Dendritic cell treated with granulocyte-macrophage colony-stimulating factor and Interleukin-4, amounts not matched to agents 40 ng/mL and 50 ng/mL, for 4 days (primary cell): ENCODE measurements around the gene SIGLEC12.
"Not testable (repeated sequence)": the region's sequence is repeated elsewhere in the genome, so short reads cannot be mapped to it uniquely, and the experiment has no call there.

Experiments used
- H3K27ac Mint-ChIP-seq: one replicate; pipeline ENCODE4 v1.8.0; 2022; ENCODE audit warnings: mild to moderate bottlenecking, mixed read lengths
- H3K27me3 Mint-ChIP-seq: one replicate; pipeline ENCODE4 v1.8.0; 2022; ENCODE audit warnings: mild to moderate bottlenecking, mixed read lengths
- H3K36me3 Mint-ChIP-seq: one replicate; pipeline ENCODE4 v1.8.0; 2022; ENCODE audit warnings: low read depth, mixed read lengths
- H3K4me1 Mint-ChIP-seq: one replicate; pipeline ENCODE4 v1.8.0; 2022; ENCODE audit warnings: low read depth, mixed read lengths
- H3K4me3 Mint-ChIP-seq: one replicate; pipeline ENCODE4 v1.8.0; 2022; ENCODE audit warnings: mild to moderate bottlenecking, moderate library complexity, mixed read lengths
- H3K9me3 Mint-ChIP-seq: one replicate; pipeline ENCODE4 v1.8.0; 2022; ENCODE audit warnings: mixed read lengths
- intact Hi-C: fragments of 100-400 bp; cut with micrococcal nuclease; formaldehyde crosslinking; loops from one replicate; pipeline ENCODE4 v1.15.0; 2022

The SIGLEC12 gene

GRCh38 chr19:51467864-51468544 is 33.6 kb downstream of the SIGLEC12 start:
- H3K36me3 Mint-ChIP-seq = no peaks in the 10 kb centered on the region
- no peak overlapping the region for H3K4me3 Mint-ChIP-seq
- H3K27ac Mint-ChIP-seq = no peak overlapping the region
- intact Hi-C loops = no loop called here
- no peaks in the 10 kb centered on the region for H3K9me3 Mint-ChIP-seq
- H3K27me3 Mint-ChIP-seq = peaks cover 22% of the 10 kb centered on the region
- peaks cover 60% of the 10 kb centered on the region for H3K4me1 Mint-ChIP-seq

DNA sequence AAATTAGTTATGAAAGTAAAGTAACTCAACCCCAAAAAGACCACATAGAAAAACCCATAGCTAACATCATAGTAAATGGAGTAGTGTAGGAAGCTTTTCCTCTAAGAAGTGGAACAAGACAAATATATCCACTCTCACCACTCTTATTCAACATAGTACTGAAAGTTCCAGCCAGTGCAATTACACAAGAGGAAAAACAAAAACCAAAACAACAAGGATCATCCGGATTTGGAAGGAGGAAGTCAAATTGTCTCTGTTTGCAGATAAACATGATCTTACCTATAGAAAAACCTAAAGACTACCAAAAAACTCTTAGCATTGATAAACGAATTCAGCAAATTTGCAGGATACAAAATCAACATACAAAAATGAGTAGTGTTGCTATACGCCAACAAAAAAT is 34.9 kb downstream of the SIGLEC12 start:
- Mint-ChIP-seq H3K4me1 (peaks cover 68% of the 10 kb centered on the region), H3K9me3 (no peaks in the 10 kb centered on the region), H3K27me3 (peaks cover 22% of the 10 kb centered on the region), H3K4me3 (no peak overlapping the region), H3K36me3 (no peaks in the 10 kb centered on the region), H3K27ac (no peak overlapping the region)
- intact Hi-C loops = no loop called here

GRCh38 chr19:51463976-51464581 is 37.5 kb downstream of the SIGLEC12 start:
- Mint-ChIP-seq H3K27me3 (peaks cover 20% of the 10 kb centered on the region), H3K4me3 (peak overlapping the region; percentile 54), H3K4me1 (peaks cover 82% of the 10 kb centered on the region)
- H3K36me3 Mint-ChIP-seq, intact Hi-C loops, H3K27ac Mint-ChIP-seq, H3K9me3 Mint-ChIP-seq: not testable (repeated sequence)

DNA sequence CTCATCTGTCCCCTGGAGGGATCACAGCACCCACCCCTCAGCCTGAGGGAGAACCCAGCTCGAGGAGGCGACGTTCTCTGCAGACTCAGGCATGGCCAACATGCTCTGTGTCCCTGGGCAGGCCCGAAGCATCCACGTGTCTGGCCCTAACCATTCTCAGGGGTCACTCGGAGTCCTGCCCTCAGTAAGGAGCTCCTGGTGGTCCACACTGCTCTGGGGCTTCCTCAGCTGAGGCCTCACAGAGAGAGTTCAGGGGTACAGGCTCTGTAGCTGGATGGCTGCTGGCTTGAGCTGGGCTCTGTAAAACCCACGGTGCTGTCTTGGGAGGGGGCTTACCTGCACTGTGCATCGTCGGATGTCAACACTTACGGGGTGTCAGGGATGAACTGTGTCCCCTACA is 38.9 kb downstream of the SIGLEC12 start:
- Mint-ChIP-seq H3K27me3 (peaks cover 27% of the 10 kb centered on the region), H3K9me3 (no peaks in the 10 kb centered on the region), H3K4me1 (peaks cover 82% of the 10 kb centered on the region), H3K4me3 (no peak overlapping the region), H3K36me3 (no peaks in the 10 kb centered on the region), H3K27ac (peak overlapping the region; percentile 89)
- intact Hi-C loops = no loop called here

- intact Hi-C loops = no loop called here
- Mint-ChIP-seq H3K4me3 (no peak overlapping the region), H3K27me3 (peaks cover 26% of the 10 kb centered on the region), H3K4me1 (peaks cover 79% of the 10 kb centered on the region), H3K36me3 (no peaks in the 10 kb centered on the region), H3K27ac (peak overlapping the region; percentile 89), H3K9me3 (no peaks in the 10 kb centered on the region)
Observed at GRCh38 chr19:51462276-51462675, 39.3 kb downstream of the SIGLEC12 start.

DNA sequence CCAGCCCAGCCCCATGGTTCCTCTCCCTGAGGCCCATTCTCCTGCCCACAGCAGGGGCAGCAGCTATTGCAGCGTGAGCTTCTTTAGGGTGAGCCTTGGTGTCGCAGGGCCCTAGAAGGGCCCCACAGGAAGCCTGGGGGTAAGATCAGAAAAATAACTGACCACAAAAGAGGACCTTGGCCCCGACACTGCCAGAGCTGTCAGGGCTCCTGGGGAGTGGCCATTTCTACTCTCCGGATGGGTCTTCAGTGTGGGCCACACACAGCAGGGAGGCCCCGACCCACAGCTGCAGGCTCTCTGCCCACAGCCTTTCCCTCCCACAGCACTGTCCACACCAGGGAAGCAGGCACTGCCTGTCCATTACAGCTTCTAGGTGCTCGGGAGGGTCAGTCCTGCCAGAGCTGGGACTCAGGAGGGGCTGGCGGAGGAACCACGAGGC is 39.9 kb downstream of the SIGLEC12 start:
- H3K9me3 Mint-ChIP-seq = no peaks in the 10 kb centered on the region
- peaks cover 27% of the 10 kb centered on the region for H3K27me3 Mint-ChIP-seq
- intact Hi-C loops = no loop called here
- H3K4me3 Mint-ChIP-seq = peak overlapping the region; percentile 20
- H3K4me1 Mint-ChIP-seq = peaks cover 79% of the 10 kb centered on the region
- peak overlapping the region; percentile 89 for H3K27ac Mint-ChIP-seq
- H3K36me3 Mint-ChIP-seq = no peaks in the 10 kb centered on the region

- Mint-ChIP-seq H3K36me3 (no peaks in the 10 kb centered on the region), H3K27me3 (peaks cover 21% of the 10 kb centered on the region), H3K27ac (peak overlapping the region; percentile 89), H3K4me3 (peak overlapping the region; percentile 57), H3K4me1 (peaks cover 74% of the 10 kb centered on the region), H3K9me3 (no peaks in the 10 kb centered on the region)
- intact Hi-C loops = no loop called here
Observed at GRCh38 chr19:51460164-51460992, 41.2 kb downstream of the SIGLEC12 start.

DNA sequence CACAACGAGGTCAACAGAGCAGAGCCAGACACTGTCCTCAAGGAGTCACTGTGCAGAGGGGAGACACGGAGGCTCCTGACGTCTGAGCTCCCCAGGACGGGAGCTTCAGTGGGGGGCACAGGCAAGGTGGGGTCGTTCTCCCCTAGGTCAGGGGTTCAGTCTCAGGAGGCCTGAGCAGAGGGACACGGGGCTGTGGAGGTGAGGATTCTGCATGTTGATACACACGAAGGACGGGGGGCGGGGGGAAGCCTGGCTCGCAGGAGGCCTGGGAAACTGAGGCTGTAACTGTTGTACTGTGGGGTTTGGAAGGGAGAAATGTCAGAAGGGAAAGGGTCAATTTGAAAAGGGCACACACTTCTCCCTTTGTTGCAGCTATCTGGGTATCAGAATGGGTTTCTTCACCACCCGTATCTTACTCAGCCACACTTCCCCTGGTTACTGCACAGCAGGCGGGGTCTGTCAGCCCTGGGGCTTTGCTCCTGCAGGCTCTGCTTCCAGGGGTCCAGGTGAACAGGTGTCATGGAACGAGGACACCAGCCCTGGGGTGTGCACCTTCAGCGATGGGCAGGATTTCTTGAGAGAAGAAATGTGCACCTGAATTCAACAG is 42.6 kb downstream of the SIGLEC12 start:
- no peaks in the 10 kb centered on the region for H3K9me3 Mint-ChIP-seq
- H3K27ac Mint-ChIP-seq = peak overlapping the region; percentile 42
- no peaks in the 10 kb centered on the region for H3K36me3 Mint-ChIP-seq
- peaks cover 20% of the 10 kb centered on the region for H3K27me3 Mint-ChIP-seq
- intact Hi-C loops = no loop called here
- H3K4me1 Mint-ChIP-seq = peaks cover 72% of the 10 kb centered on the region
- H3K4me3 Mint-ChIP-seq = no peak overlapping the region

- H3K9me3 Mint-ChIP-seq = no peaks in the 10 kb centered on the region
- peaks cover 66% of the 10 kb centered on the region for H3K4me1 Mint-ChIP-seq
- H3K27me3 Mint-ChIP-seq = peaks cover 25% of the 10 kb centered on the region
- no peak within 1 kb of the TSS for H3K4me3 Mint-ChIP-seq
- intact Hi-C loops = no loop called here
- H3K27ac Mint-ChIP-seq = peak within 1 kb of the TSS; percentile 80
- H3K36me3 Mint-ChIP-seq = no peaks in the 10 kb centered on the region
Observed at GRCh38 chr19:51458051-51458645, 43.5 kb downstream of the SIGLEC12 start, which contains the start of gene SIGLEC8. Gene SIGLEC8 (minus strand): TSS chr19:51458454. CDS start chr19:51458387, 67 bp downstream.

GRCh38 chr19:51457351-51458013 is 44.1 kb downstream of the SIGLEC12 start:
- Mint-ChIP-seq H3K4me1 (peaks cover 60% of the 10 kb centered on the region), H3K27ac (peak overlapping the region; percentile 80), H3K27me3 (peaks cover 25% of the 10 kb centered on the region), H3K4me3 (no peak overlapping the region), H3K36me3 (no peaks in the 10 kb centered on the region), H3K9me3 (no peaks in the 10 kb centered on the region)
- intact Hi-C loops = no loop called here

GRCh38 chr19:51456541-51457290 is 44.9 kb downstream of the SIGLEC12 start:
- Mint-ChIP-seq H3K27me3 (peaks cover 31% of the 10 kb centered on the region), H3K4me1 (peaks cover 52% of the 10 kb centered on the region), H3K4me3 (peak overlapping the region; percentile 44), H3K27ac (peak overlapping the region; percentile 80), H3K36me3 (no peaks in the 10 kb centered on the region), H3K9me3 (no peaks in the 10 kb centered on the region)
- intact Hi-C loops = no loop called here

- intact Hi-C loops = no loop called here
- Mint-ChIP-seq H3K9me3 (peaks cover 11% of the 10 kb centered on the region), H3K36me3 (no peaks in the 10 kb centered on the region), H3K4me1 (peaks cover 17% of the 10 kb centered on the region), H3K4me3 (no peak overlapping the region), H3K27me3 (peaks cover 45% of the 10 kb centered on the region), H3K27ac (no peak overlapping the region)
Observed at GRCh38 chr19:51450730-51451307, 50.8 kb downstream of the SIGLEC12 start.
